HG03439 (cell line): ENCODE data around the gene INPP4B.

ENCODE experiments used
- ATAC-seq: cut with Tn5 transposase; IDR thresholded peaks from one replicate; pipeline ENCODE4 v1.9.1; 2021; ENCODE audit warnings: mild to moderate bottlenecking, moderate library complexity; ENCODE audit not compliant: unreplicated experiment

The INPP4B gene

DNA sequence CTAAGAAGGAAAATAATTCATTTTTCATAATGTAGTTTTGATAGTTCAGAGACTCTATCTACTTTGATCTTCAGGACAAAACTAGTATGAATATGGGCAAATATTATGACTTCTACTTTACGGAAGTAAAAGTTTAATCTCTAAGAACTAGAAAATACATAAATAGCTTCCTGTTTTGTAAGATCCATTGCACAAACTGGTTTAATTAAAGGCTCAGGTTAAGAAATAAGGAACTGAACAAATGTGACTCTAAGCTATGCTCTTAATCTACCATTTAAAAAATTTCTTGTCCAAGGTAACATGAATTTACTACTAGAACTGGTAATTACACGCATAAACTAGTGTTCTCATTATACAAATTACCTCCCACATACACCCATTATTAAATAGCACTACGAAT is 360.6 kb downstream of the INPP4B start:
- ATAC-seq: no peak

DNA sequence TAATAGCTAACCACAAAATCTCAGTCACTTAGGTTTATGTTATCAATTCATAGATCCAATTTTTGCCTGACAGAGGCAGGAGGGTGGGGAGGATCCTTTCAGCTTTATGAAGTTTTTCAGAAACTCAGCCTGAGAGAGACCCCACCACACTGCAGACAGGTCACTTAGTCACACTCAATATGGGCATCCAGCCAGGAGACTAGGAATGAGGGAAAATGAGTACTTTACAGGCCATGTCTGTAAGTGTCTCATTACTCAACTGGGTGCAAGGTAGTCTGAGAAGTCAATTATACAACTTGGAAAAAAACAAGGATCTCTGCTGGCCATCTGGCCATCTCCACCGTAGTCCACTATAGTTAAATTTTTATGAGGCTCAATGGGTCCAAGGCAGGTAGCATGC is 365.9 kb downstream of the INPP4B start:
- no peak for ATAC-seq

DNA sequence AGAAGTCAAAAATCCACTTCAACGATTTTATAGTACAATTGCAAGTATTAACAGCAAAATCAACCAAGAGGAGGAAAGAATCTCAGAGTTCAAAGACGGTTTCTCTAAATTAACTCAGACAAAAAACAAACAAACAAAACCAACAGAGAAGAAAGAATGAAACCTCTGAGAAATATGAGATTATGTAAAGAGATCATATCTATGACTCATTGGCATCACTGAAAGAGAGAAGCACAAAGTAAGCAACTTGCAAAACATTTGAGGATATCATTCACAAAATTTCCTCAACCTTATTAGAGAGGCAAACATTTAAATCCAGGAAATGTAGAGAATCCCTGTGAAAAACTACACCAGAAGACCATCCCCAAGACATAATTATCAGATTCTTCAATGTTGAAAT is 370.4 kb downstream of the INPP4B start:
- no peak for ATAC-seq

DNA sequence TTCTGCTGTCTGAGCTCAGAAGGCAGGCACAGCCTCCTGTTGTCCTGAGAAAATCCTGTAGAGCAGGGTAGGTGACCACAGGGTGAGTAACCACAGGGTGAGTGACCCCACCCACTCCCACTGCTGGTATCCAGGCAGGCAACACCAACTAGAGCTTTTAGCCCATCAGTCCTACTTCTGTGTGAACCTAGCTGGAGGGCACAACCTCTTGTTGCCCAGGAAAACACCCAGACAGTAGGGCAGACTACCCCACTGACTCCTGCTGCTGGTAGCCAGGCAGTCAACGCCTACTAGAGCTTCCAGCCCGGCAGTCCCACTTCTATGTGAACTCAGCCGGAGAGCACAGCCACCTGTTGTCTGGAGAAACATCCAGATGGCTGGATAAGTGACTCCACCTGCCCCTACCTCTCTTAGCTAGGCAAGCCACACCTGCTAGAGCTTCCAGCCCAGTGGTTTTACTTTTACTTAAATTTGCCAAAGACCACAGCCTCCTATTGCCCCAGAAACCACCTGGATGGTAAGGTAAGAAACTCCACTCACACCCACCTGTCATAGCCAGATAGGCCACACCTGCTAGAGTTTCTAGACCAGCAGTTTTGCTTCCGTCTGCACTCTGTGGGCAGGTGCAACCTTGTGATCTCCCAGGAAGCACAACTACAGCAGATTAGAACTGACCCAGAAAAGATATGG is 371.6 kb downstream of the INPP4B start:
- no peak for ATAC-seq

DNA sequence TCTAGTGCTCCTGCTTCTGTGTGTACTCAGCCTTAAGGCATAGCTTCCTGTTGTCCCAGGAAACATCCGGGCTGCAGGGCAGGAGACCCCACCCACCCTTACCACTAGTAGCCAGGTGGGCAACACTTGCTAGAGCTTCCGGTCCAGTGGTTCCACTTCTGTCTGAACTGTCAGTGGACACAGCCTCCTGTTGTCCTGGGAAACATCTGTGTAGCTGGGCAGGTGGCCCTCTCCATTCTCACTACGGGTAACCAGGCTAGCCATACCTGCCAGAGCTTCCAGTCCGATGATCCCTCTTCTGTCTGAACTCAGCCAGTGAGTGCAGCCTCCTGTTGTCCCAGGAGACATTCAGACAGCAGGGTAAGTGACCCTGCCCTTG is 372.2 kb downstream of the INPP4B start:
- ATAC-seq: no peak

DNA sequence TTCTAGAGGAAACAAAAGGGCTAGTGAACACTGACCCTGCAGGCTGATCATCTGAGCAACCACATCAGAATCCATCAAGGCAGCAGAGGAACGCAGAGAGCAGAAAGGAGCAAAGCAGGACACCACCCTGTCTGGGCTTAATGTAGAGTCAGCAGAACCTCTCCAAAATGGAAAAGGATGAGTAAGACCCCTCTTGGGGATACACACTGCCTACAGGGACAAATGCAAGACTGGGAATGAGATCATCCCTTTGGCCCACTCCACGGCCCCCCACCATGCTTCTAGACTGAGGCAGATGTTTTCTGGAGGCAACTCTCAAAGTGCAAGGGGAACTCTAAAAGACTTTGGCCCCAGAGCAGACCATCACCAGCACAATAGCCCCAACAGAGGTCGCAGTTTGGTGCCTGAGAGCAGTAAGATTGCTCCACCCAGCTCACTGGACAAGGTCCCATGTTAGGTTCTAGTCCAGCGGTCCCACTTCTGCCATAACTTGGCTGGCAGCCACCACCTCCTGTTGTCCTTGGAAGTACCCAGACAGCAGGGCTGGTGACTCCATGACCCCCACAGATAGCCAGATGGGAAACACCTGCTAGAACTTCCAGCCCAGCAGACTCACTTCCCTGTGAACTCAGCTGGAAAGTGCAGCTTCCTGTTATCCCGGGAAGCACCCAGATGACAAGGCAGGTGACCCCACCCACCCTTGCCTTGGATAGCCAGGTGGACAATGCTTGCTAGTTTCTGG is 372.7 kb downstream of the INPP4B start:
- no peak for ATAC-seq

DNA sequence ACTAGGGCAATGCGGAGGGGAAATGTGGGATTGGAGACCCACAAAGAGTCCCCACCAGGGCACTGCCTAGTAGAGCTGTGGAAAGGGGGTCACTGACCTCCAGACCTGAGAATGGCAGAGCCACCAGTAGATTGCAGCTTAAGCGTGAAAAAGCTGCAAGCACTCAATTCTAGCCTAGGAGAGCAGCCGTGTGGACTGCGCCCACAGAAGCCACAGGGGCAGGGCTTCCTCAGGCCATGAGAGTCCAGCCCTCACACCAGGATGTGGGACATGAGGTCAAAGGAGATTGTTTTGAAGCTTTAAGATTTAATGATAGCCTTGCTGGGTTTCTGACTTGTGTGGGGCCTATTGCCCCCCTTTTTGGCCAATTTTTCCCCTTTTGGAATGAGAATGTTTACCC is 379.0 kb downstream of the INPP4B start:
- ATAC-seq: no peak

DNA sequence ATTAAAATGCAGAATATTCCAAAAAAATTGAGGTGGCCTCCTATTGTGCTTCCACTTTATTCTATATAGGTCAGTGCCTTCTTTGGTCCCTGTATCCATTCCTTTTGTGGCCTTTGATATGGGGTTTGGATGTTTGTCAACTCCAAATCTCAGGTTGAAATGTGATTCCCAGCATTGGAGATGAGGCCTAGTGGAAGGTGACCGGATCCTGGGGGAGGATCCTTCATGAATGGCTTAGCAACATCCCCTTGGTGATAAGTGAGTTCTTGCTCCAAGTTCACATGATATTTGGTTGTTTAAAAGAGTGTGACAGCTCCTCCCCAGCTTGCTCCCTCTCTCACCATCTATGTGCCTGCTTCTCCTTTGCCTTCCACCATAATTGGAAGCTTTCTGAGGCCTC is 380.6 kb downstream of the INPP4B start:
- no peak for ATAC-seq

DNA sequence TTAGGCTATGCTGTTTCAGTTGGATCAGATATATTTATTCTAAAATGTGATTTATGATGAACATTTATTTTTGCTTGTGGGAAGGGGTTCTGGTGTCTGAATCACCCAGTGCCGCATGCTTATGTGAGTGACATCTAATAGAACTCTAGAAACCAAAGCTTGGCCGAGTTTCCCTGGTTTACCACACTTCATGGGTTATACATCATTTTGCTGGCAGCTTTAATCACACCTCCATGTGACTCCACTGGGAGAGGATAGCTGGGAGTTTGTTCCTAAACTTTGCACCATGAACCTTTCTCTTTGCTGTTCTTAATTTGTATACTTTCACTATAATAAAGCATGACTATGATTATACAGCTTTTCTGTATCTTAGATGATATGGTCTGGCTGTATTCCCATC is 382.9 kb downstream of the INPP4B start:
- no peak for ATAC-seq

DNA sequence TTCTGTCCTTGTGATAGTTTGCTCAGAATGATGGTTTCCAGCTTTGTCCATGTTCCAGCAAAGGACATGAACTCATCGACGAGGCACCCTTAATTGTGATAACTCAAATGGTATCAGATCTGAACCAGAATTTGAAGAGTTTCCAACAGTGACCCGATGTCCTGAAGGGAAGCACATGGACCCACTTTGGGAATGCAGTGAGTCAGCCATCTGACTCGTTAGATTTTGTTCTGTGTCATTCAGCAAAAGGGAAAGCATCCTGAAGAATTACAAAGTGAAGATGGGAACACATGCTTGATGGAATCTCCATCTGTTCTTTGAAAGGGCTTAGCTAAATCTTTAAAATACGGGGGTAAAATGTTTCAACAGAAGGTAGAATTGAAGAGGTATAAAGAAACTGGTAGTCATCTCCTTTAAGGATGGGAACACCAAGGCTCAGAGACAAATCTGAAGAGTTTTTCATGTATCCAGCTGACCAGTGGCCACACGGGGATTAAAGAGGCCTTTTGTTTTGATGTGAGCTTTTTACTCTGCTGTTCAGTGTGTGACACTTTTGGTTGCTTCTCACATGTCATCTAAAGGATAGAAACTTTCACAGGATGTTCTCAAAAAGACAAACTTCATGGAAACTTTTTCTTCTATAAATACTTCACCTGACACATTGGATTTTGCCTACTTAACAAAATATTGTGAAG is 393.8 kb downstream of the INPP4B start:
- ATAC-seq: no peak

DNA sequence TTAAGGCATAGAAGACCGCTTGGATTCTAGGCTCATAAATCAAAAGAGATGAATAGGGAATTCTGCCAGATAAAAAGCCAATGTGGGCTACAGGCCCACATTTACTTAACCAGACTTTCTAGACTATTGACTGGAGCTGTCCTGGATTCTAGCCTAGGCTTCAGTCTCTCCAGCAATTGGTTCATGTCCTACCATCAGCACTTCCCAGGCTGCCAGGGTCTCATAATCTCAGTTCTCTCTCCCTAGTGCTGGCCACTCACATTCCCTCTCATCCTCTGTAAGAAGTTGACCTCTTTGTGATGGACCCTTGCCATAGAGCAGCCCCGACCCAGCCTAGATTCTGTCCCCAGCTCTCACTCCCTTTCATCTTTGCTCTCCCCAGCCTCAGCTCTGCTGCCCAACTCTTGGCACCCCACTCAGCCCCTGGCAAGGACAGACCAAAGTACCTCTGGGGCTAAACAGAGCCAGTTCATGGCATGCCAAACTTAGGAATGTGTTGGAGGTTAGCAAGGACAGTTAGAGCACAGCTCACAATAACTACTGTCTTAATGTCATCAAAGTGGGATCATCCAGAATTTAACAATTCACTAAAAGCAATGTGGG is 396.2 kb downstream of the INPP4B start:
- ATAC-seq: no peak

DNA sequence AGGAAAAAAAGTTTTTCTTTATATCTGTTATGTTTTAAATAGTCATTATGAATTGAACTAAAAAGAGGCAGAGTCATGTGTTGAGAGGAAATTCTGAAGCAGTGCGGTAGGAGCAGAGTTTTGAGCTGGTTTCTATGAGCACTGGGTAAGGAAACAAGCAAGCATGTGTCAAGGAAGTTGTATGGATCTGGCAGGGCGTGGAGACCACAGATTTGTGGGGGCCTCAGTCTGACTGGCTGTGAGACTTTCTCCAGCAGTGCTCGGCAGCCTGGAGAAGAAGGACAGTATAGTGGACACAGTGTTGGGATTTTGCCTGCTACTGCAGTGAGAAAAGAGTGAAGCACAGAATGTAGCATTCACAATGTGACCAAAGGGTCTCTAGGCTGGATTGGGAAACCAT is 399.1 kb downstream of the INPP4B start:
- no peak for ATAC-seq

DNA sequence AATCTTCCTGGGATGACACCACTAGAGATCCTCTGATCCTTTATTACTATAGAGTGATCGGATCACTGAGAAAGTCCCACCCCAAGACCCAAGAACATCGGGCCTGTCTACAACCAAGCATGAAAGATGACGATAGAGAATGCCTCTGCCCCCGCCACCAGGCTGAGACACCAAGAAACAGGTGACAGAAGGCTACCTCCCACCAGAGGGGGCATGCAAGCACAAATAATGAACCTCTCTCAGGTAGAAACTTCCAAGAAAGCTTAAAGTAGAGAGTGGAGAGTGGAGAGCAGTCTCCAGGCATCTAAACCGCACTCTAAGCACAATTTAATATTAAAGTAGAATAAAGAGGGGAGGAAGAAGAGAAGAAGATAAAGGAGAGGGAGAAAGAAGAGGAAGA is 402.6 kb downstream of the INPP4B start:
- no peak for ATAC-seq

DNA sequence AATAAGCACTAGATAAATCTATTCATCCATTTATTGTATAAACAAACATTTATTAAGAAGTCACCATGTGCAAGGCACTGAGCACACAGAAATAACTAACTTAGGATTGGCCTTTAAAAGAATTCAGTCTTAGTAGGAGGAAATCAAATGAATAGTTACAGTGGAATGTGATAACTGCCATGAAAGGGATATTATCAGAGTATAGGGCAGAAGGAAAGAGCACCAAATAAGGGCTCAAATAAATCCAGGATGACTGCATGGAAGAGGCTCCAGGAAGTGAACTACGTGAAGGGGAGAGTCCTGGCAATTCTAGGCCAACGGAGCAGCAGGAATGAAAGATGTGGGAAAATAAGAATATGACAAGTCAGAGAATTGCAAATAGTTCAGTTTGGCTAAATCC is 406.0 kb downstream of the INPP4B start:
- no peak for ATAC-seq

DNA sequence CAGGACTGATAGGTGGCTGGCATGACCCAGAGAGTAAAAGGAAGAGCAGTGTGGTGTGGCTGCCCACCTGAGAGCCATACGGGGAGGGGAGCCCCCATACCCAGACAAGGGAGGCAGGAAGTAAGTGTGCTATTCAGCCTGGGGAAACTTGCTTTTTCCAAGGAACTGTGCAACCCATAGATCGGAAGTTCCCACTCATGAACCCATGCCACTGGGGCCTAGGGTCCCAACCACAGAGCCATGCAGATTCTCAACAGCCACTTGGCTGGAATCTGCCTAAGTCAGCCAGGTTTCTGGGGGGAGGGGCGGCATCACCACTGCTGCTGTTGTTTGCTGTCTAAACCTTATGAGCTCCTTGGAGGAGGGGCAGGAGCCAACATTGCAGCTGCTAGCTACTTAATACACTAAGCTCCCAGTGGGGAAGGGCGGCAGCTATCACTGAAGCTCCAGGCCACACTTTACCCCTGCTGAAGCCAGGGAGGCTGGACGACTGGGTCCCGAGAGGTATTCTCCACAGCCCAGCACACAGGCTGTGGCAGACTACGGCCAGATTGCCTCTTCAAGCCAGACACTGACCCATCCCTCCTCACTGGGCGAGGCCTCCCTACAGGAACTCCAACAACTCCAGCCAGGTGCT is 410.4 kb downstream of the INPP4B start:
- ATAC-seq: no peak

DNA sequence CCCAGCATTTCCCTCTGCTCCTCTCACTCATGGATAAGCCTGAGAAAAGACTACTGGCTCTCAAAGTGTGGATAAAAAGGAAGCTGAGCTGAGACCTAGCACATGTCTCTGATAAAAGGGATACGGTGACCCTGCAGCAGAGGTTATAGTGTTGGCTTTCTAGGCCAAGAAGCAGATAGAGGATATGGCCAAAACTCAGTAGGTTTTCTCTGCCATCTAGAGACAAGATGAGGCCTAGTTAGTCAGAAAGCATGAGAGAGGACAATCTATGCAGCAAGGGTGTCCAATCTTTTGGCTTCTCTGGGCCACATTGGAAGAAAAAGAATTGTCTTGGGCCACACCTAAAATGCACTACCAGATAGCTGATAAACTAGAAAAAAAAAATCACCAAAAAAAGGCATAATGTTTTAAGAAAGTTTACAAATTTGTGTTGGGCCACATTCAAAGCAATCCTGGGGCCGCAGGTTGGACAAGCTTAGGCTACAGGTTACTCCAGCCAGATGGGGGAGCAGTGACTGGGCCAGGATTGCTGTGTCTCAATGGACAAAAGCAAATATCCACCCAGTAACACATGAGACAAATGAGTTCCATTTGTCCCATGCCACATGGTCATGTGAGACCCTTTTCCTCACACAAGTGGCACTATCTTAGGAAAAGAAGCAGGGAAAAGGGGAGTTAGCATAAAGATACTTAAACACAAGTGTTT is 411.4 kb downstream of the INPP4B start:
- ATAC-seq: no peak

DNA sequence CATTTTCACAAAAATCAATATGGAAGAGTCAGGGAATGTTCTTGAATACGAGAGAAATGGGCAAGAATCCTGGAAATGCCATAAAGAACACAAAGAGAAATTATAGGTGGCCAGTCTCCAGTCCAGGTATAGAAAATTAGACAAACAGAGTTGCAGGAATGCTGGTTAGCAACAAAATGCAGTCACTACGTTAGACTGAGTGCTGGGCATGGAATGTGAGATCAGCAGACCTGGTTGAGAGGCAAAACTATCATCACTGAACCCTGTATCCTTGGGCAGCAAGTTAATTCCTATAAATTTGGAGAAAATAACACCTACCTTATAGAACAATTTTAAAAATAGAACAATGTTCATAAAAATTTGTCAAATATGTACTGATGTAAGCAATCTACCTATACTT is 417.4 kb downstream of the INPP4B start:
- ATAC-seq: no peak

DNA sequence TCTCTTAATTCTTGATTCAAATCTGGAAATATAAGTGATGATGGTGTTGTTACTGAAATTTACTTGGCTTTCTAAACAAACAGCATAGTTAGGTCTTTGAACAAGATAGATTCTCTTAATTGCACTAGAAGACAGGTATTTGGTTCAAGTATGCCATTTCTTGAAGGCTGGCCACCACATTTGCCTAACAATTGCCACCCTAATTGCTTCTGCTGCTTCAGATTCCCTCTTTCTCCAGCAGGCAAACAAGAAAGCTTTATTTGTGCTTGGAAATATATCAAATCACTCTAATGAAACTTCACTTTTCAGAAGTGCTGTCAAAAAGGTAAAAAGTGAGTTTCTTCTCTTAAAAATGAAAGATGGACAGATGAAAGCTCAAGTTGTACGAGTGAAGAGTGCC is 418.6 kb downstream of the INPP4B start:
- no peak for ATAC-seq

DNA sequence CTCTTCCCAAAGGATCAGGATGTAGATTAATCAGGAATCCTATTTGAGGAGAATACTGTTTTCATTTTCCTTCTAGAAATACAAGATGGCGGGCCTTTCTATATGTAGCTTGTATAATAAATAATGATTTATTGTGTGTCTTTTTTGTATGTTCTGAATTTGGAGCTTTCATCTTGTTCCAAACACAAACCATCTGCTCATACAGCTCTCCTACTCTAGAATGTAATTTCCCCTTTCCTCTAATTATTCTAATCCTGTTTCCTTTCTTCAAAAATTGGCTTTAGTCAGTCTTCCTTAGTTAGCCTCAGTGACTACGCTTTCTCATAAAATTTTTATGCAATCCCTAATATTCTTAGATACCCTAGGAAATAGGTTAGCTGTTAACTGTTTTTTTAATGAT is 422.2 kb downstream of the INPP4B start:
- no peak for ATAC-seq

DNA sequence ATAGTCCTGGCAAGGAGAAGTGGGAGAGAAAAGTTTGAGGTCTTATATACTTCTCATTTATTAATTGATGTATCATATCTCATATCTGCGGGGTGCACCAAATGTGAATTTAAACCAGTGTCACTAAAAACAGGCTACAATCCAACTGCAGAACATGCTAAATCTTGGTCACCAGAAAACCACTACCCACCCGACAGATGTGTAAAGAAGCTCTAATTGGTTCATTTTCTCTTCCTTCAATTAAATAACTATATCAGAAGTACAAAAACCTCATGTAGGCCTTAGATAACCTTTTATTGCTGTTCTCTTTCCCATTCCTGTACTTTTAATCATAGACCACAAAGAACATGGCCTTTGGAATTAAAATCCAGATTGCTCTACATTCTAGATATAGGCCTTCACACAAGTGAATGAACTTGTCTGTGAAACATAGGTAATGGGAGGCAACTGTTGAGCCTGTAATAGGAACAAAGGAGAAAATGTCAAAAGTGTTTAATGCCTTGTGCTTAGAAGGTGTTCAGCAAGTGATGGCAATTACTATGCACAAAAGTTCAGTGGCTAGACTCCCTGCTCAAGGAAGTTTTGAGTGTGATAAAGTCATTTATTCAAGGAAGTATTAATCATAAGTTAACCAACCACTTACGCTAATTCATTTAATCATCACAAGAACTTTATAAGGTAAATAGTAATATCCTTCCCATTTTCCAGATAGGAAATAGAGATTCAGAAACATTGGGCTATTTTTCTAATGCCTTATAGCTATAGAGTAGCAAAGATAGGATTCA is 425.6 kb downstream of the INPP4B start:
- ATAC-seq: no peak
